Measurements from ENCODE around the gene ATP2A2. TPM values are rescaled to one million over a fixed set of nuclear protein-coding genes. Genes with fewer than 3 reads are reported as not detected.

Gene ATP2A2
- total RNA-seq, 1 donor from 2014 or later: 93.5 TPM

- TF ChIP-seq, protein P1, sequence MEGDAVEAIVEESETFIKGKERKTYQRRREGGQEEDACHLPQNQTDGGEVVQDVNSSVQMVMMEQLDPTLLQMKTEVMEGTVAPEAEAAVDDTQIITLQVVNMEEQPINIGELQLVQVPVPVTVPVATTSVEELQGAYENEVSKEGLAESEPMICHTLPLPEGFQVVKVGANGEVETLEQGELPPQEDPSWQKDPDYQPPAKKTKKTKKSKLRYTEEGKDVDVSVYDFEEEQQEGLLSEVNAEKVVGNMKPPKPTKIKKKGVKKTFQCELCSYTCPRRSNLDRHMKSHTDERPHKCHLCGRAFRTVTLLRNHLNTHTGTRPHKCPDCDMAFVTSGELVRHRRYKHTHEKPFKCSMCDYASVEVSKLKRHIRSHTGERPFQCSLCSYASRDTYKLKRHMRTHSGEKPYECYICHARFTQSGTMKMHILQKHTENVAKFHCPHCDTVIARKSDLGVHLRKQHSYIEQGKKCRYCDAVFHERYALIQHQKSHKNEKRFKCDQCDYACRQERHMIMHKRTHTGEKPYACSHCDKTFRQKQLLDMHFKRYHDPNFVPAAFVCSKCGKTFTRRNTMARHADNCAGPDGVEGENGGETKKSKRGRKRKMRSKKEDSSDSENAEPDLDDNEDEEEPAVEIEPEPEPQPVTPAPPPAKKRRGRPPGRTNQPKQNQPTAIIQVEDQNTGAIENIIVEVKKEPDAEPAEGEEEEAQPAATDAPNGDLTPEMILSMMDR (conservative IDR thresholded peaks at IDR 0.05; ENCODE audit: low read depth, low read length): no peak
- no peak overlapping the region for H3K4me3 ChIP-seq (ENCODE audit: low read depth, low read length)
- no peak for DNase-seq (ENCODE audit: low read depth)
Observed at GRCh38 chr12:110289044-110289710, 8.1 kb downstream of the ATP2A2 start.

- no peak for DNase-seq (ENCODE audit: low read depth)
- no peak overlapping the region for H3K4me3 ChIP-seq (ENCODE audit: low read depth, low read length)
- TF ChIP-seq, protein P1 (conservative IDR thresholded peaks at IDR 0.05; ENCODE audit: low read depth, low read length): no peak
Observed at GRCh38 chr12:110289711-110290078, 8.6 kb downstream of the ATP2A2 start.

DNA sequence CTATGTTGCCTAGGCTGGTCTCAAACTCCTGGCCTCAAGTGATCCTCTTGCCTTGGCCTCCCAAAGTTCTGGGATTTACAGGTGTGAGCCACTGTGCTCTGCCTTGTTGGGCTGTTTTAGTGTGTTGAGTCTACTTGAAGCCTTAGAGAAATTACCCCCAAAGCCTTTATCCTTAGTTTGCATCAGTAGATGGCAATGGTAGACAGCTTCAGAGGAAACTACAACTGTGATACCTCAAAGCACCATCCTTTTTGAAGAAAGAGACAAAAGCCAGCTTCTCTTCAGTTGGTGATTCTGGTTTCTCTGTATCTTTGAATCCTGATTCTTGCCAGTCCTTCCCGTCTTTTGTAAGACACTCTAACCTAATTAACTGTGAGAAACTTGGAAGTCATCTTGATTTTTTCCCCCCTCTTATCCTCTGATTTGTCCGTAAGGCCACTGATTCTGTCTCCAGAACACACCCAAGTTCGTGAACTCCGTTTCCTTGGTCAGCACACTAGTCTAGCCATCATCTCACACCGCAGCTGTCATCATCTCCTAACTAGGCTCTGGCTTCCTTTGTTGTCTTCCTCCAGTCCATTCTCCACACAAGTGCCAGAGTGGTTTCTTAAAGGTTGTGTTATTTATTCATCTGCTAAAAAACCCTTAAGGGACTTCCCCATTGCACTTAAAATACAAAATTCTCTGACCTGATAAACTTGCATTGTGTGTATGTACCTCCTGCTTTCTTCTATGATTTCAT lies 20.2 kb downstream of the ATP2A2 start:
- H3K4me3 ChIP-seq (ENCODE audit: low read depth, low read length): no peak overlapping the region
- DNase-seq (ENCODE audit: low read depth): no peak
- TF ChIP-seq, protein P1 (conservative IDR thresholded peaks at IDR 0.05; ENCODE audit: low read depth, low read length): no peak

GRCh38 chr12:110304061-110304551 lies 23.1 kb downstream of the ATP2A2 start:
- no peak overlapping the region for H3K4me3 ChIP-seq (ENCODE audit: low read depth, low read length)
- no peak for DNase-seq (ENCODE audit: low read depth)

DNA sequence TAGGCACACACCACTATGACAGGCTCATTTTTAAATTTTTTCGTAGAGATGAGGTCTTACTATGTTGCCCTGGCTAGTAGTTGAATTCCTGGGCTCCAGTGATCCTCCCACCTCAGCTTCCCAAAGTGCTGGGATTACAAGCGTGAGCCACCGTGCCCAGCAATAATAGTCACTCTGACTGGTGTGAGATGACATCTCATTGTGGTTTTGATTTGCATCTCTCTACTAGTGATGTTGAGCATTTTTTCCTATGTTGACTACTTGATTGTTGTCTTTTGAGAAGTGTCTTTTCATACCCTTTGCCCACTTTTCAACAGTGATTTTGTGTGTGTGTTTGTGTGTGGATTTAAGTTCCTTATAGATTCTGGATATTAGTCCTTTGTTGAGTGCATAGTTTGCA lies 26.3 kb downstream of the ATP2A2 start:
- TF ChIP-seq, protein P1 (conservative IDR thresholded peaks at IDR 0.05; ENCODE audit: low read depth, low read length): no peak
- no peak for DNase-seq (ENCODE audit: low read depth)
- no peak overlapping the region for H3K4me3 ChIP-seq (ENCODE audit: low read depth, low read length)

More at GRCh38 chr12:110304061-110304551, 23.1 kb downstream of the ATP2A2 start:
- TF ChIP-seq, protein P1 (conservative IDR thresholded peaks at IDR 0.05; ENCODE audit: low read depth, low read length): no peak

DNA sequence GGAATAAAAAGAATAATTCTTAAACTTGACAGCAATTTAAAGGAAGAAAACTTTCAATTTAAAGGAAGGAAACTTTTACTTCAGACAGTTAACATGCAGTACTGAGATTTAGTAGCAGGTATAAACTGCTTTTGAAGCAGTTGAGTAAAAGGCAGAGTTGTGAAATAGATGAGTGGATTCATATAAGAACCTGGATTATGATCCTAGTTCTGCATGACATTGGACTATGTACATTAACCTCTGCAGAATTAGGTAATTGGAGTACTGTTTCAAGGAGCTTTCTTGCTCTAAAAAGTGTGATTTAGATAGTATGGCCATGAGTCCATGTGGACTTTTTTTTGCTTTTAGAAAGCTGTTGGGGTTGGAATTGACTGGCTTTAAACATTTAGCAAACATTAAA lies 29.7 kb downstream of the ATP2A2 start:
- DNase-seq (ENCODE audit: low read depth): no peak
- TF ChIP-seq, protein P1 (conservative IDR thresholded peaks at IDR 0.05; ENCODE audit: low read depth, low read length): no peak
- H3K4me3 ChIP-seq (ENCODE audit: low read depth, low read length): no peak overlapping the region

All from epithelial cell of proximal tubule (primary cell).